Prostate gland (tissue), 2 donors: ENCODE results near the gene PES1.
"Not testable (repeated sequence)": the region's sequence is repeated elsewhere in the genome, so short reads cannot be mapped to it uniquely, and the experiment has no call there.

Experiments used
- POLR2A ChIP-seq: fragments of 450-650 bp; IDR thresholded peaks from one replicate; pipeline ENCODE4 v1.6.1; 2016; ENCODE audit warnings: antibody characterized with exemption, mild to moderate bottlenecking
- POLR2AphosphoS5 ChIP-seq: sonication (generic); formaldehyde crosslinking; IDR thresholded peaks from one replicate; pipeline ENCODE4 v1.6.1; 2017; ENCODE audit warnings: antibody characterized with exemption
- TF ChIP-seq, protein P1 (sequence below), 4 experiments: fragments of 200-600 bp in 2 of 4; fragments of 450-650 bp in 2 of 4; sonication (generic) in 2 of 4; IDR thresholded peaks; 1 replicate in 3 of 4; 2 replicates in 1 of 4; pipeline ENCODE4 v1.5.1; 2016 to 2019; ENCODE audit warnings: antibody characterized with exemption in 4 of 4, mild to moderate bottlenecking in 2 of 4, moderate library complexity in 2 of 4

DNA sequence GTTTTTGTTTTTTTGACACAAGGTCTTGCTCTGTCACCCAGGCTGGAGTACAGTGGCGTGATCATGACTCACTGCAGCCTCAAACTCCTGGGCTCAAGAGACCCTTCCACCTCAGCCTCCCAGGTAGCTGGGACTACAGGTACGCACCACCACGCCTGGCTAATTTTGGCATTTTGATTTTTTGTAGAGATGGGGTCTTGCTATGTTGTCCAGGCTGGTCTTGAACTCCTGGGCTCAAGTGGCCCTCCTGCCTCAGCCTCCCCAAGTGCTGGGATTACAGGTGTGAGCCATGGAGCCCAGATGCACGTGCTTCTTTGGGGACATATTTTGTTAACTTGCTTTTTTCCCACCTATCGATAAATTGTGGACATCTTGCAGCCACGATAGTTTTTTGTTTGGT, 24.4 kb downstream of the PES1 start:
- TF ChIP-seq, protein P1, sequence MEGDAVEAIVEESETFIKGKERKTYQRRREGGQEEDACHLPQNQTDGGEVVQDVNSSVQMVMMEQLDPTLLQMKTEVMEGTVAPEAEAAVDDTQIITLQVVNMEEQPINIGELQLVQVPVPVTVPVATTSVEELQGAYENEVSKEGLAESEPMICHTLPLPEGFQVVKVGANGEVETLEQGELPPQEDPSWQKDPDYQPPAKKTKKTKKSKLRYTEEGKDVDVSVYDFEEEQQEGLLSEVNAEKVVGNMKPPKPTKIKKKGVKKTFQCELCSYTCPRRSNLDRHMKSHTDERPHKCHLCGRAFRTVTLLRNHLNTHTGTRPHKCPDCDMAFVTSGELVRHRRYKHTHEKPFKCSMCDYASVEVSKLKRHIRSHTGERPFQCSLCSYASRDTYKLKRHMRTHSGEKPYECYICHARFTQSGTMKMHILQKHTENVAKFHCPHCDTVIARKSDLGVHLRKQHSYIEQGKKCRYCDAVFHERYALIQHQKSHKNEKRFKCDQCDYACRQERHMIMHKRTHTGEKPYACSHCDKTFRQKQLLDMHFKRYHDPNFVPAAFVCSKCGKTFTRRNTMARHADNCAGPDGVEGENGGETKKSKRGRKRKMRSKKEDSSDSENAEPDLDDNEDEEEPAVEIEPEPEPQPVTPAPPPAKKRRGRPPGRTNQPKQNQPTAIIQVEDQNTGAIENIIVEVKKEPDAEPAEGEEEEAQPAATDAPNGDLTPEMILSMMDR (IDR thresholded peaks at IDR 0.05): not testable (repeated sequence)
- TF ChIP-seq POLR2A, POLR2AphosphoS5: not testable (repeated sequence)
